Cardiac muscle cell (in vitro differentiated cells and primary cell): ENCODE data around the gene ODC1. TPM values are rescaled to one million over a fixed set of nuclear protein-coding genes. Genes with fewer than 3 reads are reported as not detected.
A peak's percentile ranks its signal among the peaks of the same experiment; 100 is the strongest.

Source experiments
- DNase-seq, 2 donors: peaks; one replicate each; pipeline versions ENCODE4 v3.0.0 to v3.0.0-alpha.2; 2010 to 2017; ENCODE audit warnings: low read depth in 1 of 2, low spot score in 1 of 2
- H3K27ac ChIP-seq: fragments of 200-600 bp; sonication (generic); 2 replicates; pipeline ENCODE4 v1.5.1; 2016
- H3K27me3 ChIP-seq: fragments of 200-600 bp; sonication (generic); 2 replicates; pipeline ENCODE4 v1.6.0; 2016; ENCODE audit warnings: control low read depth
- H3K36me3 ChIP-seq: fragments of 200-600 bp; sonication (generic); 2 replicates; pipeline ENCODE4 v1.5.1; 2016; ENCODE audit warnings: control low read depth
- H3K4me1 ChIP-seq: fragments of 200-600 bp; sonication (generic); 2 replicates; pipeline ENCODE4 v1.8.1; 2017; ENCODE audit warnings: low read depth, mild to moderate bottlenecking, mixed run types
- H3K4me3 ChIP-seq: fragments of 200-600 bp; sonication (generic); 2 replicates; pipeline ENCODE4 v1.5.1; 2016; ENCODE audit warnings: mild to moderate bottlenecking
- H3K9me3 ChIP-seq: fragments of 200-600 bp; sonication (generic); 2 replicates; pipeline ENCODE4 v1.5.1; 2017; ENCODE audit warnings: low read depth, mild to moderate bottlenecking, control low read depth
- CTCF ChIP-seq: IDR thresholded peaks from 2 replicates; pipeline ENCODE4 v1.5.1; 2012; ENCODE audit warnings: low read depth, mild to moderate bottlenecking, low read length
- polyA plus RNA-seq: library from polyadenylated mRNA; unstranded; fragments of >200 nt; fragmentation: Nextera tagmentation; extraction: Ambion mirVana; gene quantifications from 2 replicates; pipeline ENCODE4 v1.2.1, GENCODE V29; 2016
- total RNA-seq: library from RNA; depleted of rRNA; stranded (reverse); fragments of >200 nt; gene quantifications from 2 replicates; pipeline ENCODE4 v1.2.3, GENCODE V29; 2016

Gene ODC1
- total and polyA plus RNA-seq, 2 experiments from 2014 or later = 117 to 129 TPM

DNA sequence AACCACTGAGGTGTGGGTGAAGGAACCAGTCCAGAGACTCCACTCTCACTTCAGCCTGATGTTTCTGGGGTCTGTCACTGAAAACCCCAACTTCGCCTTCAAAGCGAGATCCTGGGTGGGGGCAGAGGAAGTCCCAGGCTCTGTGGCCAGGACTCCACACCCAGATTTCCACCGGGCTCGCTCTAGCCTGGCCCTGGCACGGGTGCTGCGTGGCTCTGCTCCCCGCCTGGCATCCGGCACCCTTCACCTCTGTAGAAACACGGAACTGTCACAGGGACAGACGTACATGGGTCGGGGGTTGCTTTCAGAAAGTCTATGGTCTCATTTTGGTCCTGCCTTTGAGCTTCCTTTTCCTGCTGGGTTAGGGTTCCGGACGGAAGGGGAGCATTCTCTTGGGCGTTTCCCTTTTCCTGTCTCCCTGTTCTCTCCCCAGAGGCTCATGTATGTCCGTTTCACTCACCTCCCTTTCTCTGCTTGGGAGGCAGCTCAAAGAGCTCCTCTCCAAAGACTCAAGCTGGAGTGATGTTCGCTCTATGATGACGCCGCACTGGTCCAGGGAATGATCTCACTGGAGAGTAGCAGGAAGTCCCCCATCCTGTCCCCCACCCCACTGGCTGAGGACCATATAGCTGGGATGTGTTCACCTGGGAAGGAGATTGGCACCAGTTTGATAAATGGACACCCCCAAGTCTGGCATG is 41.5 kb downstream of the ODC1 start:
- Histone ChIP-seq H3K27me3 (no peaks in the 10 kb centered on the region), H3K9me3 (no peaks in the 10 kb centered on the region), H3K4me1 (peaks cover 2% of the 10 kb centered on the region), H3K4me3 (no peak overlapping the region), H3K36me3 (no peaks in the 10 kb centered on the region), H3K27ac (no peak overlapping the region)
- no peak for TF ChIP-seq CTCF
- DNase-seq = no peak

GRCh38 chr2:10406016-10406415 is 42.1 kb downstream of the ODC1 start:
- Histone ChIP-seq H3K27me3 (no peaks in the 10 kb centered on the region), H3K4me3 (no peak overlapping the region), H3K36me3 (no peaks in the 10 kb centered on the region), H3K9me3 (no peaks in the 10 kb centered on the region), H3K27ac (no peak overlapping the region), H3K4me1 (peaks cover 2% of the 10 kb centered on the region)
- no peak for DNase-seq
- TF ChIP-seq CTCF = no peak

- Histone ChIP-seq H3K27me3 (no peaks in the 10 kb centered on the region), H3K4me1 (peaks cover 2% of the 10 kb centered on the region), H3K9me3 (no peaks in the 10 kb centered on the region), H3K36me3 (no peaks in the 10 kb centered on the region), H3K27ac (no peak overlapping the region), H3K4me3 (no peak overlapping the region)
- TF ChIP-seq CTCF = no peak
- DNase-seq = peak in 1 of 2 donors; percentile 85
Measured at GRCh38 chr2:10405448-10405847, 42.7 kb downstream of the ODC1 start.

DNA sequence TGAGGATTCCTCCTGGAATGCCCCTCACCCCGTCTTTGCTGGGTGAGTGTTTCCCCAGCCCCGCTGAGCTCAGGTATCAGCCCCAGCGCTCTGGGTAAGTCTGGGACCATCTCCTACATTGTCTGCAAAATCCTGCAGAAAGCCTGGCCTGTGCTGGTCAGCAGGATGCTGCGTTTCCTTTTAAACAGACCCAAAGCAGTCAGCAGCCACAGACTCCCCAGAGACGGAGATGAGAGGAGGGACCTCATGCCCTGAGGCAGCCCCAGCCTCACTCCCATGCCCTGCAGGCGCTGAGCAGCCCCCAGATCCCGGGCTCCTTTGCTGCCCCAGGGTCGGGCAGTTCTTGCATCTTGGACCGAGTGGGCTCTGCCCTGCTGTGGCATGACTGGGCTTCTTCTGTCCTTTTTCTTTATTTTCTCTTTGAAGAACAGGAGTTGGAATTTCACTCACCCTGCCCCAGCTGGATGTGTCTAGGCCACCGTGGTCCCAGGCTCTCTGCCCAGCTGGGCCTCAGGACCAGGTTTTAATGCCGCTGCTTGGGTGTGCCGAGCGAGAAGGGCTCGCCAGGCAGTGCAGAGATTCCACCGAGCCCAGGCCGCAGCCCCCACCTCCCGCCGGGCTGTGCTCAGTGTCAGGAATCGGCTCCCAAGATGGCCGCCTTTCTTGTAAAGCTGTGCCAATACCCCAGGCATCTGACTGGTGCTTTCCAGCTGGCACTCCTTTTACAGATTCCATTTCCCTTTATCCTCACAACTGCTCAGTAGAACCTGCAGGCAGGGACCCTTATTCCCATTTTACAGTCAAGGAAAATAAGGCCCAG is 43.6 kb downstream of the ODC1 start:
- no peak overlapping the region for H3K4me3 ChIP-seq
- no peaks in the 10 kb centered on the region for H3K27me3 ChIP-seq
- no peak overlapping the region for H3K27ac ChIP-seq
- H3K36me3 ChIP-seq = no peaks in the 10 kb centered on the region
- no peaks in the 10 kb centered on the region for H3K9me3 ChIP-seq
- TF ChIP-seq CTCF = no peak
- H3K4me1 ChIP-seq = peaks cover 2% of the 10 kb centered on the region
- DNase-seq = no peak

- no peak overlapping the region for H3K27ac ChIP-seq
- no peaks in the 10 kb centered on the region for H3K4me1 ChIP-seq
- TF ChIP-seq CTCF = no peak
- no peak overlapping the region for H3K4me3 ChIP-seq
- DNase-seq = no peak
- no peaks in the 10 kb centered on the region for H3K36me3 ChIP-seq
- H3K27me3 ChIP-seq = no peaks in the 10 kb centered on the region
- H3K9me3 ChIP-seq = no peaks in the 10 kb centered on the region
Measured at GRCh38 chr2:10402653-10403215, 45.4 kb downstream of the ODC1 start.
